ENCODE results near the gene ARHGEF10L.

GRCh38 chr1:17617787-17618557 lies 78.5 kb downstream of the ARHGEF10L start:
- TF ChIP-seq CTCF (IDR thresholded peaks at IDR 0.05): no peak
- TF ChIP-seq POLR2AphosphoS5 (IDR thresholded peaks at IDR 0.05): no peak
- TF ChIP-seq EP300 (IDR thresholded peaks at IDR 0.05): no peak
